DMS79 (cell line): ENCODE results near the gene PROKR1.
A peak's percentile ranks its signal among the peaks of the same experiment; 100 is the strongest.
"Not testable (repeated sequence)": the region's sequence is repeated elsewhere in the genome, so short reads cannot be mapped to it uniquely, and the experiment has no call there.

Experiments used
- DNase-seq: peaks from one replicate; lab custom pipeline; 2025; lab: John Stamatoyannopoulos, UW

PROKR1 gene

GRCh38 chr2:68643011-68643873, at the start of gene PROKR1:
PROKR1 (plus strand) TSS chr2:68643579; CDS start chr2:68645822, 2,243 bp downstream.
- DNase-seq = no peak

GRCh38 chr2:68594041-68594440, 49.3 kb upstream of the PROKR1 start:
- no peak for DNase-seq

GRCh38 chr2:68594674-68595492, 48.5 kb upstream of the PROKR1 start:
- no peak for DNase-seq

GRCh38 chr2:68595493-68595785, 47.9 kb upstream of the PROKR1 start:
- DNase-seq = not testable (repeated sequence)

- DNase-seq = not testable (repeated sequence)
Observed at GRCh38 chr2:68600495-68600894, 42.9 kb upstream of the PROKR1 start.

- DNase-seq = no peak
Observed at GRCh38 chr2:68603059-68603458, 40.3 kb upstream of the PROKR1 start.

GRCh38 chr2:68604077-68604476, 39.3 kb upstream of the PROKR1 start:
- DNase-seq = no peak

GRCh38 chr2:68605939-68606338, 37.4 kb upstream of the PROKR1 start:
- DNase-seq = no peak

- DNase-seq = no peak
Observed at GRCh38 chr2:68606759-68607158, 36.6 kb upstream of the PROKR1 start.

GRCh38 chr2:68607837-68608236, 35.5 kb upstream of the PROKR1 start:
- DNase-seq = no peak

GRCh38 chr2:68612765-68613519, 30.4 kb upstream of the PROKR1 start:
- no peak for DNase-seq

GRCh38 chr2:68620772-68621171, 22.6 kb upstream of the PROKR1 start:
- DNase-seq = no peak

GRCh38 chr2:68623820-68624219, 19.6 kb upstream of the PROKR1 start:
- no peak for DNase-seq

- no peak for DNase-seq
Observed at GRCh38 chr2:68627615-68628014, 15.8 kb upstream of the PROKR1 start.

GRCh38 chr2:68632021-68632420, 11.4 kb upstream of the PROKR1 start:
- DNase-seq = peak; percentile 14

GRCh38 chr2:68637047-68637446, 6.3 kb upstream of the PROKR1 start:
- no peak for DNase-seq

GRCh38 chr2:68643874-68644485, 601 bp downstream of the PROKR1 start:
- DNase-seq = no peak

GRCh38 chr2:68645523-68645922, 2.1 kb downstream of the PROKR1 start:
- DNase-seq = no peak

- DNase-seq = no peak
Observed at GRCh38 chr2:68646303-68646702, 2.9 kb downstream of the PROKR1 start.

- no peak for DNase-seq
Observed at GRCh38 chr2:68650645-68651044, 7.3 kb downstream of the PROKR1 start.

- no peak for DNase-seq
Observed at GRCh38 chr2:68653034-68653433, 9.7 kb downstream of the PROKR1 start.

- no peak for DNase-seq
Observed at GRCh38 chr2:68653538-68653982, 10.2 kb downstream of the PROKR1 start.
